HG02938 (cell line): ENCODE data around the gene PHF3.
"Not testable (repeated sequence)": the region's sequence is repeated elsewhere in the genome, so short reads cannot be mapped to it uniquely, and the experiment has no call there.

Source experiments
- ATAC-seq: cut with Tn5 transposase; IDR thresholded peaks from one replicate; pipeline ENCODE4 v1.9.1; 2021; ENCODE audit warnings: mild to moderate bottlenecking, moderate library complexity; ENCODE audit not compliant: unreplicated experiment

Gene PHF3

DNA sequence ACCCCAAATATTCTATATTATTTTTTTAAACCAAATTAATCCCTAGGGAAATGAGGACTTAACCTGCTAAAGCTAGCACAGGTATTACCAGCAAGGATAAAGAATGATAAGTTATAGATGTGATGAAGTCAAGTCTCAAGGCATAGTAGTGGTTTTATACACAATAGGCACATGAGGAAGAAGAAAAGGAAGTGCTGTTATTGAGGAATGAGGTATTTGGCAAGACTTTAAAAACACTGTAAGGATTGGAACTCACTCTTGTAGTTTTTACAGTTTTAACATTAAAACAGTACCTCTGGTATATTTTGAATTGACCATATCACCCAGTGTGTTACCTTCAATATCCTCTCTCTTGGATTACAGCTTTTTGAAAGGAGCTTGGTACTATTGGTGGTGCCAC, 54.6 kb downstream of the PHF3 start:
- no peak for ATAC-seq

DNA sequence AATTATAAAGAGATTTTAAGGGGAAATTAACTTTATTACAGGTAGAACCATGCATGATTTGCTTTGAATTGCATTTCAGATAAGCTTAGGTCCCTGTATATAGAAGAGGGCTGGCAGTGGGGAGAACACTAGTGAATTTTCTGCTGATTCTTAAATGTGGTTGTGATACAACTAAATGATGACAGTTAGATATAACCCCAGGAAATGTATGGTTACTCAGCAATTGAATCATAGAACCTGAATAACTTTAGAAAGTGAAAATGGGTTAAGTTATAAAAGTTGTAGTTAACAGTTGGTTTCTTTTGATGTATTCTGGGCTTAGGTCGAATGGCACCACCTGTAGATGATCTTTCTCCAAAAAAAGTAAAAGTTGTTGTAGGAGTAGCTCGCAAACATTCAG, 70.1 kb downstream of the PHF3 start:
- ATAC-seq = no peak

DNA sequence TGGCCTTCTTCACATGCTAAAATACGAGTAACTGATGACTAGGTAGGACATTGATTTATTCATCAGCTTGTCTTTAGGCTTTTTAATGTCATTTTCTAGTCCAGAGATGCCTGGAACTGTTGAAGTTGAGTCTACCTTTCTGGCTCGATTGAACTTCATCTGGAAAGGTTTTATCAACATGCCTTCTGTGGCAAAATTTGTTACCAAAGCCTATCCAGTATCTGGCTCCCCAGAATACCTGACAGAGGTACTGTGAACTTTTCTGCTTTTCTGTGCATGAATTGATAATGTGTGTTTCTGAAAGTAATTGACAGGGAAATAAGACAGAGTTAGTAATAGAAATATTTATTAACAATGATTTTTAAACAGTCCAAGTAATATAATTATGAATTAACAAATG, 71.0 kb downstream of the PHF3 start:
- ATAC-seq = no peak

DNA sequence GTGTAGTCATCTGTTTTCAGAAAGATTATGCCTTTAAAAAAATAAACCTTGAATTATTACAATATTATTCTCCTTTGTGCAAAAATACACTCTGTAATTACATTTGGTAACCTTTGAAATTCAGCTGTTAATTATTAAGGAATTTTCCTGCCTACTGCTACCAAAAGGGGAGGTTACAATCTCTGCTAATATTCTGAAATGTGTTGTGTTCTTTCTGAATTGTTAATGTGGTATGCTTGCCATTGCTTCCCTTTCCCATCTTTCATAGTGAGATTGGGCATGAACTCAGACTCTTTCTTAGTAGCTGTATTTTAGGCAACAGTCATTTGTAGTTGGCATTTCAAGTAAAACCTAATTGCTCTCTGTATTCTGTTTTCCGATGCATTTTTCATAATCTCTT, 73.0 kb downstream of the PHF3 start:
- no peak for ATAC-seq

DNA sequence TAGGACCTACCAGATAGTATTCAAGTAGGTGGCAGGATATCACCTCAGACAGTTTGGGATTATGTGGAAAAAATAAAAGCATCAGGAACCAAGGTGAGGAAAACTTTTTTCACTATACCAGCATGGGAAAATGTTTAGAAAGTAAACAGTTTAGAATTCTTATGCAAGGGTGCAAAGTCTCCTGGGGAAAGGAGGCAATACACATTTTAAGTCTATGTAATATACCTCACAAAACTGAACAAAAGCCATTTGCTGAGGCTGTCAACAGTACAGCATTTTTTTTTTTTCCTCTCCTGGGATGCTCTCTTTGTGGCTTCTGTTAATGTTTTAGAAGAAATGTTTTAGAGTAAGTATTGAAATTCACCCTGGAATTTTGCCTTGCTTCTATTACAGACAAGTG, 73.5 kb downstream of the PHF3 start:
- ATAC-seq = no peak

DNA sequence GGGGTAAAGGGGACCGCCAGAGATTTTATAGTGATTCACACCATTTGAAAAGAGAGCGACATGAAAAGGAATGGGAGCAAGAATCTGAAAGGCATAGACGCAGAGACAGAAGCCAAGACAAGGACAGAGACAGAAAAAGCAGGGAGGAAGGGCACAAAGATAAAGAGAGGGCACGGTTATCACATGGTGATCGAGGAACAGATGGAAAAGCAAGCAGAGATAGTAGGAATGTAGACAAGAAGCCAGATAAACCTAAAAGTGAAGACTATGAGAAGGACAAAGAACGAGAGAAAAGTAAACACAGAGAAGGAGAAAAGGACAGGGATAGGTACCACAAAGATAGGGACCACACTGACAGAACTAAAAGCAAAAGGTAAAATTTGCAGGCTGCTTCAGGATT, 77.7 kb downstream of the PHF3 start:
- ATAC-seq = no peak

DNA sequence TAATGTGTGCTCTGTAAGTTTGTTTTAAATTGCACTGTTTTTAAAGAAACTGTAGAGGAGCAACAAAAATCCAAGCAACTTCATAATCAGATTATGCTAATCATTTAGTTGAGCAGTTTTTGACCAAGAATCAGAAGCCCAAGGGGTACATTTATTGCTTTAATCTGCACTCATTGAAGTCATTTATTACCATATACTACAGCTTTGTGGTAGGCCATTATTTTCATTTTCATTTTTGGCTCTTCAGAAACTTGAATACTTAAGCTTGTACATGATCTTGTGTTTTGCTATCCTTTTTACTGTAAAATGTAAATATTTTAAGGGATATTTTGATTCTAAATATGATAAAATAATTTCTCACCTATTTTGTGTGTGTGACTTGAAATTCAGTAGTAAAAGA, 78.5 kb downstream of the PHF3 start:
- ATAC-seq = peak; percentile 53

DNA sequence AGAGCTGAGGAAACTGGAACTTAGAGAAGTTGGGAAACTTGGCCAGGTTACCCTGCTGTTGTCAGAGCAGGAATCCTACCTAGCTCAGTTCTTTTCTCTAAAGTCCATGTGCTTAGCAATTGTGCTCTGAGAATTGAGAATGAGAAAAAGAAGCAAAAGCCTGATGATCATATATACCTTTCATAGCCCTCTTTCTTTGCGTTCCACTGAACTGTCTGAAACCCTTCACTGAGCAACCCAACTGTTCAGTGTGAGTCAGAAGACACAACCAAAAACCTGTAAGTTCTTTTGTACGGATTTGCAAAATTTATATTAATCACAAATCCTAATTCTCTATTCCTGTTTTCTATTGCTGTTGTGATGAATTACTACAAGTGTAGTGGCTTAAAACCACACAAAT, 80.6 kb downstream of the PHF3 start:
- no peak for ATAC-seq

DNA sequence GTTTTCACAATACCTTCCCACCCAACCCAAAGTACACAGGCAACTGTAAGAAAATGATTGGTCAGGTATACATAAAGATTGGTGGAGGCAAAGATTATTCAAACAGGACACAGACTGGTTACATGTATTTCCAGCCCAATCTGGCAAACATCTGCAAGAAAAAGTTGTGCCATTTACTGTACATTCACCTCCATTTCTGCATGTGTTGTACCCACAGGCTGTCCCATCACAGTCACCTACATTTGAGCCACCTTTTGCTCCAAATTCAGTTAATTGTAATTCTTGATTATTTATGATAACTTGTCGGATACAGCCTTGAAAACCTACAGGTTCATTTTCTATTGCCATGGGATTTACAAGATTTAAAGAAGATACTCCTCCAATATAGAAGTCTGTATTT, 85.6 kb downstream of the PHF3 start:
- no peak for ATAC-seq

DNA sequence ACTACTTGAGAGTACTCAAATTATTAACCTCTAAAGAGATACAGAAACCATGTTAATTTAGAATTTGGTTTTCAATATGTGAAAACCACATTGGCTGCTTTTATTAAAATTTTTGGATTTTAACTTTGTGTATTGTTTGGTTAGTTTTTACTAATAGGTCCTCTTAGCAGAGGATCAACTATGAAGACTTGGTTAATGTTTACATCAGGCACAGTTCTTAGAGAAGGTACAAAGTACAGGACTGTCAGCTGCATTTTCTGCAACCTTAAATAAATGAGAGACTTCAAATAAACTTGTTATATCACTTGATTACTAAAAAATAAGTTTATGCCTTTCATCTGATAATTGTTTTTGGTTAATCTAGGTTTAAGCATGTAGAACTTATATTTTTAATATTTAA, 89.1 kb downstream of the PHF3 start:
- no peak for ATAC-seq

DNA sequence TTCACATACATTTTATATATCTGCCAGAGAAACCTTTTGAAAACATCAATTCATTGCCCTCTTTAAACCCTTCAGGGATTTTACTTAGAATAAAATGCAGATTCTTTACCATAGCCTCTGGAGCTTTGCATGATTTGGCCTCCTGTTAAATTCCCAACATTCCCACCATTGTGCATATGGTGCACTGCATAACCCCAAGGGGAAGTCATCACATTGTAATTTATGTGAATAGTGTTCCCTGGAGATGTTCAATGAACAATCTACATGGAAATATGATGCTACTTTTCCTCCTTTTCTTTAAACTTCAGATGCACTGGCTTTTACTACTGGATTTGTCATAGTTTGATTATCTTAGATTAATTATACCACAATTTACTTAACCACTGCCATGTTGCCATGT, 94.7 kb downstream of the PHF3 start:
- no peak for ATAC-seq

DNA sequence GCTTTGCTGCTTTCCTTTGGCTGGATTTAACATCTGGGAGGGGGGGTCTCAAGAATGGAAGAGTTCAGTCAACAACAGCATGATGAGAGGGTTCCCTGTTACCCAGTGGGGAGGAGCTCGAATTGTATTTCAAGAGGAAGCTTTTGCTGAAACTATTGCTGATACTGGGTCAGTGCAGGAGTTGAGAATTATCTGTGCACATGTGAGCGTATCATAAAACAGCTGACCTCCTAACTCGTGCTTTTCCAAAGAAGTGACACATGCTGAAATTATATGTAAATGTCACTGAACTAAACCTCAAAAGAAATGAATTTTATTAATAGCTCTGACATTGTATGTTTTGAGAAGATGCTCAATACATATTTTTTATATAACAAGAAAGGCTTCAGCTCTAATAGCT, 96.3 kb downstream of the PHF3 start:
- no peak for ATAC-seq

DNA sequence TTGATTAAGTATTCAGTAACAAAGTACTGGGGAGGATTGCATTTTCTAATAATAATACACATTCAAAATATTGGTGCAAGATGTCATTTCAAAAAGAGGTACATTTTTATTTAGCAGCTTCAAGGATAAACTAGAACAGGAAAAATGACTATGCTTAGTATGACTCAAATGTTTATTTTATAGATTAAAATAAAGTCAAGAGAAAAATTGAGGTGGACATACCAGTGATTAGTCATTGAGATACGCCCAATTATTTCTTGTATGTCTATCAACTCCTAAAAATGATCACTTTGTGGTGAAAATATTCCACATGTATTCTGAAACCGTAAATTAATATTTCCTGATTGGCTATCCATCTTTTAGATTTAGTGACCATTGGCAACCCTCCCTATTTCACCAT, 96.7 kb downstream of the PHF3 start:
- ATAC-seq = no peak

DNA sequence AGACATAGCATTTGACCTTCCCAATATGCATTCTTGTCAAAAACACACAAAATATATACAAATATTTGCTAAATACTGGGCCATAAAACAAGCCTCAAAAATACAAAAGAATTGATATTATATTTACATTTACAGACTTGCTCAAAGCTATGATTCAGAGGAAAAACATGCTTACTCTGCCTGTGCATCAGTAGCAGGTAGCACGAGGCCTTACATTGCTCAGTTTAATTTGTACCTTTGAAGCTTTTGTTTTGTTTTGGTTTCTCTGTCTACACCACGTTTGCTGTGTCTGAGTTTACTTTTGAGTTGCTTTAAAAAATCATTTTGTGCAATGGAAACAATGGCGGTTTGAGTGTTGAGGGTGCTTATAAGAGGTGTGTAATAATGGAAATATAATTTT, 99.3 kb downstream of the PHF3 start:
- ATAC-seq = no peak

DNA sequence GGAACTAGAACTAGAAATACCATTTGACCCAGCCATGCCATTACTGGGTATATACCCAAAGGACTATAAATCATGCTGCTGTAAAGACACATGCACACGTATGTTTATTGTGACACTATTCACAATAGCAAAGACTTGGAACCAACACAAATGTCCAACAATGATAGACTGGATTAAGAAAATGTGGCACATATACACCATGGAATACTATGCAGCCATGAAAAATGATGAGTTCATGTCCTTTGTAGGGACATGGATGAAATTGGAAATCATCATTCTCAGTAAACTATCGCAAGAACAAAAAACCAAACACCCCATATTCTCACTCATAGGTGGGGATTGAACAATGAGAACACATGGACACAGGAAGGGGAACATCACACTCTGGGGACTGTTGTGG, 102.6 kb downstream of the PHF3 start:
- not testable (repeated sequence) for ATAC-seq

DNA sequence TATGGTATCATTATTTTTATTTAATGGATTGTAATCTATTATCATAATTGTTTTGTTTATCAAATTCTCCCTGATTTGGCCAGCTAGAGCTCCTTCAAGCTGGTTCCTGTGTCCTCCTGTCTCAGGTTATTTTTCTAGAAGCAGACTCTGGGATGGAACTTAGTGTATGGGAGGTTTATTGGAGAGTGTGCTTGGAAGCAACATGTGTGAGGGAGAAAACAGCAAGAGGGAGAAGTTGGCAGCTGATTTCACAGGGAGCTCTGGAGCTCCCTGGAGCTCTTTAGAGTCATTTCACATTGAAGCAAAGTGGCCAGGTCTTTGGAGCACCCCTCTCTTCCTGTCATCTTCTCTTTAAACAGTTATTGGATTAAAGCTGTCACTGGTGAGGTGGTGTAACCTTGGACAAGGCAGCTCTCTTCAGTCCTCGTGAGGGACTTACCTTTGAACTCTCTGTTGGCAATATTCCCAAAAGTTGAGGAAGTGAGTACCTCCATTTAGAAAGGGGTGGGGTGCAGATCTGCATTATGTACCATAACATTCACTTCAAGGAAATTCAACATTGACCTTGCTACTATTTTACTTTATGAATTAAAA, 103.6 kb downstream of the PHF3 start:
- no peak for ATAC-seq

DNA sequence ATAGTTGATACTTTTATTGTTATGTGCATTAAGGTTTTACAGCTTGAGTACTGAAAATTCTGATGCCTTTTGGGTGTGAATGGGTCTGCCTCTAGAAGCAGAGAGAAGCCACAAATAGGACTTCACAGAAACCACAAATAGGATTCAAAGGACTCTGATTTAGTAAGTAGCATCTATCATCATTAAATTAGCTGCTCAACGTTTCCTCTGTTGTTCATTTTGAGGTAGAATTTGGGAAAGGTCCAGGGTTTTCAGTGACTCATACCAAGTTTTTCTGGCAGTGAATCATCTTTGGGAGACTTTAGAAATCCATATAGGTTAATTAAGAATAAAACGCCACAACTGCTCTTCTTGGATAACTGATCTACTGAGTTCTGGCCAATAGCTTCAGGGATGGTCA, 105.1 kb downstream of the PHF3 start:
- no peak for ATAC-seq

DNA sequence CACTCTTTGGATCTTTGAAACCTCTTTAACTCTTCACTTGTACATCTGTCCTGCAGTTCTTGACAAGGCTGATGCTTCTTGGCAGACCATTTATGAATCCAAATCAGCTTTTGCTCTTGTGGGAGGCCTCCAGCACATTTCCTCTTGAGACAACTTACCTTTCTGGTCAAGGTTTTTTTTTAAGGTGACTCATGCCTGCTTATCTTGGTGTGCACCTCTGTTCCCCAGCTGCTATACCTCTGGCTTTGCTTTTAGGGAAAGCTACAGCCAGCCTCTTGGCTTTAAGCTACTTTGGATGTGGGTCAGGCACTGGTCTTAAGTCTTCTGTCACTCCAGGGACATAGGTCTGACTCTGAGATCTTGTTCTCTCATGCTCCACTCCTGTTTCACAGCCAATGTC, 106.5 kb downstream of the PHF3 start:
- ATAC-seq = no peak

DNA sequence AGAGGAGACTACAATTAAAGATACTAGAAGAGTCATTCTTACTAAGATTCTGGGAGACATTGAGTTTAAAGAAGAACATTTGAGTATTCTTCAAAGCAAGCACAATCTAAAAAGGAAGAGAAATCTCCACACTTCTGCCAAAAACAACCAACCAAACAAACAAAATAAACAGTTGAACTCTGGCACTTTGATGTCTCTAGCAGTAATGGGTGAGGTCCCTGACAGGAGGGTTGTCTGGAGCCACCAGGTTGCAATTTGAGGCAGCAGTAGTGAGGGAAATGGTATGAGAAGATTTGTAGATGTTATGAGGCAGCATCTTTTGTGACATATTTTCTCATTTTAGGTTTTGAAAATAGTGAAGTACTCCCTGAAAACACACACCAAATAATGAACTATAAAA, 108.1 kb downstream of the PHF3 start:
- no peak for ATAC-seq

DNA sequence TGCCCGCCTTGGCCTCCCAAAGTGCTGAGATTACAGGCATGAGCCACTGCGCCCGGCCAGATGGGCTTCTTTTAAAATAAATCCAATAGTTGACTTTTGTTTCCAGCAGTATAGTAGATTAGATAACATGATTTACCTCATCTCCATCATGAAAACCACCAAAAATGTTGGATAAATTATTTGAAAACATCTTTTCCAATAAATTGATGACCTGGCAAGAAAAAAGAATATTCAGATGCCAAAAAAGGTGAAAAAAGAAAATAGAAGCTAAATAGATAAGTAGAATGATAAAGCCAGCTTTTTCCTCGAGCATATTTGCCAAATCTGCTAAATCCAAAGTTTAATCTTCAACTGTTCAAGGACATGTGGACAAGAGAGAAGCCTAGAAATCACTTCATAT, 109.2 kb downstream of the PHF3 start:
- ATAC-seq = no peak

DNA sequence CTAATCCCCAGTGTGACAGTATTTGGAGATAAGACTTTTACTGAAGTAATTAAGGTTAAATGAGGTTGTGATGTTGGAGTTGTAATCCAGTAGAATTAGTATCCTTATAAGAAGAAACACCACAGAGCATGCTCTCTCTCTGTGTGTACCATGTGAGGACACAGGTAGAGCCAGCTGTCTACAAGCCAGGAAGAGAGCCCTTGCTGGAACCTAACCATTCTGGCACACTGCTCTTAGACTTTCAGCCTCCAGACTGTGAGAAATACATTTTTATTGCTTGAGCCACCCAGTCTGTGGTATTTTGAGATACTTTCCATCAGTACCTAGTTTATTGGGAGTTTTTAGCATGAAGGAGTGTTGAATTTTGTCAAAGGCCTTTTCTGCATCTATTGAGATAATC, 110.2 kb downstream of the PHF3 start:
- ATAC-seq = no peak

DNA sequence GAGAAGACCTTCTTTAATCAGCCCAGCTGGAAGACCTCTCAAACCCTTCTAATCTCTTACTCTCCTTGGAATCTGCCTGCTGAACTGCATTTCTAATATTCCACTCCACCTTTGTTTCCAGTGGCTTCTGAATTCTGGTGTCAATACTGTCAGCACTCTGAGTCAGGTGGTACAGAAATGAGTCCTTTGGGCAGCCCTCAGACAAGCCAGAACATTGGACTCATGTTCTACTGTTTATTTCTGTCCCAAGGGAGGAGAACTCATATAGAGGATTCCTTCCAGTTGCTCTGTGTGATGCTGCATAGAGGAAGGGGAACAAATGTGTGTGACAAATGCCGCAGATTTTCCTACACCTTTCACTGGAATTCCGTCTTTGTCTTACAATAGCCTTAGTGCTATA, 114.8 kb downstream of the PHF3 start:
- no peak for ATAC-seq

DNA sequence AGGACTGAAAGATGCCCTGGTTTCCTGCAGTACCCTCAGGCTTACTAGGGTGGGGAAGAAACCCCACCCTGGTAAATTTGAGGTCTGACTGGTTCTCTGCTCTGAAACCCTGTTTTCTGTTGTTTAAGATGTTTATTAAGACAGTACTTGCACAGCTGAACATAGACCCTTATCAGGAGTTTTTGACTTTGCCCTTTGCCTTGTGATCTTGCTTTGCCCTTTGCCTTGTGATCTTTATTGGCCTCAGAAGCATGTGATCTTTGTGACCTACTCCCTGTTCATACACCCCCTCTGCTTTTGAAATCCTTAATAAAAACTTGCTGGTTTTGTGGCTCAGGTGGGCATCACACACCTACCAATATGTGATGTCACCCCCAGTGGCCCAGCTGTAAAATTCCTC, 121.7 kb downstream of the PHF3 start:
- ATAC-seq = not testable (repeated sequence)

DNA sequence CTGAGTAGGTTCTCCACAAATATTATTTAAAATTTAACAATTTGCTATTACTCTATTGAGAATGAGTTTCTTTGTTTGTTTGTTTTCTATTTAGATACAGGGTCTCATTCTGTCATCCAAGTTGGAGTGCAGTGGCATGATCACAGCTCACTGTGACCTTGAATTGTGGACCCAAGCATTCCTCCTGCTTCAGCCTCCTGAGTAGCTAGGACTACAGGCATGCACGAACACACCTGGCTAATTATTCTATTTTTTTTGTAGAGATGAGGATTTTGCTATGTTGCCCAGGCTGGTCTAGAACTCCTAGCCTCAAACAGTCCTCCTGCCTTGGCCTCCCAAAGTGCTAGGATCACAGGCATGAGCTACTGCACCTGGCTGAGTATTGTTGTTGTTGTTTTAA, 122.2 kb downstream of the PHF3 start:
- ATAC-seq = no peak
